ENCODE measurements around the gene ZPLD1.

ZPLD1 gene

GRCh38 chr3:102521246-102521645 lies 86.4 kb downstream of the ZPLD1 start:
- Histone ChIP-seq H3K4me3 (ENCODE audit: low read depth, low read length) (no peak overlapping the region), H3K27ac (ENCODE audit: low read depth, low read length) (no peak overlapping the region), H3K9ac (ENCODE audit: low read length) (no peak overlapping the region), H3K4me1 (ENCODE audit: control insufficient read depth, insufficient read depth, low read length) (no peaks in the 10 kb centered on the region), H3K9me3 (ENCODE audit: control insufficient read depth, insufficient read depth, low read depth, low read length) (no peaks in the 10 kb centered on the region), H3K27me3 (ENCODE audit: control insufficient read depth, insufficient read depth, low read length) (no peaks in the 10 kb centered on the region), H3K36me3 (ENCODE audit: control insufficient read depth, insufficient read depth, low read length) (no peaks in the 10 kb centered on the region)

- Histone ChIP-seq H3K9ac (ENCODE audit: low read length) (no peak overlapping the region), H3K36me3 (ENCODE audit: control insufficient read depth, insufficient read depth, low read length) (no peaks in the 10 kb centered on the region), H3K4me3 (ENCODE audit: low read depth, low read length) (no peak overlapping the region), H3K27ac (ENCODE audit: low read depth, low read length) (no peak overlapping the region), H3K4me1 (ENCODE audit: control insufficient read depth, insufficient read depth, low read length) (no peaks in the 10 kb centered on the region), H3K27me3 (ENCODE audit: control insufficient read depth, insufficient read depth, low read length) (no peaks in the 10 kb centered on the region), H3K9me3 (ENCODE audit: control insufficient read depth, insufficient read depth, low read depth, low read length) (no peaks in the 10 kb centered on the region)
These were observed 90.8 kb downstream of the ZPLD1 start for GRCh38 chr3:102525624-102526023.

DNA sequence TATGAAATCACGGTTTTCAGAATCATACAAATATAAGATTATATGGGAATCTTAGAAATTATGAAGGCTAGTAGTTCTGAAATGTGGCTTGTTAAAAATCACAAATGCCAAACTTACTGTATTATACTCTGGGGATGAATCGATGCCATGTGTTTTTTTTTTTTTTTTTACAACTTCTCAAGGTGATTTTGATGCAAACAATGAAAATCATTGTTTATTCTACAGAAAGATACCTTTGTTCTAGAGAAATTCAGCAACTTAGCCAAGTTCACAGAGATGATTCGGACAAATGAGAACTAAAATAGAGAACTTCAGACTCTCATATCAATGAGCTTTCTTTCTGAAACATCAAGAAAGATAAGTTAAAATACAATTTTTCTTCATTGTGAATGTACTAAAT lies 92.0 kb downstream of the ZPLD1 start:
- no peak overlapping the region for H3K27ac ChIP-seq (ENCODE audit: low read depth, low read length)
- no peak overlapping the region for H3K4me3 ChIP-seq (ENCODE audit: low read depth, low read length)
- no peaks in the 10 kb centered on the region for H3K36me3 ChIP-seq (ENCODE audit: control insufficient read depth, insufficient read depth, low read length)
- H3K4me1 ChIP-seq (ENCODE audit: control insufficient read depth, insufficient read depth, low read length) = no peaks in the 10 kb centered on the region
- no peak overlapping the region for H3K9ac ChIP-seq (ENCODE audit: low read length)
- H3K27me3 ChIP-seq (ENCODE audit: control insufficient read depth, insufficient read depth, low read length) = no peaks in the 10 kb centered on the region
- H3K9me3 ChIP-seq (ENCODE audit: control insufficient read depth, insufficient read depth, low read depth, low read length) = no peaks in the 10 kb centered on the region

- Histone ChIP-seq H3K36me3 (ENCODE audit: control insufficient read depth, insufficient read depth, low read length) (no peaks in the 10 kb centered on the region), H3K4me3 (ENCODE audit: low read depth, low read length) (no peak overlapping the region), H3K27ac (ENCODE audit: low read depth, low read length) (no peak overlapping the region)
These were observed 93.9 kb downstream of the ZPLD1 start for GRCh38 chr3:102528727-102529126.

More at GRCh38 chr3:102528727-102529126, 93.9 kb downstream of the ZPLD1 start:
- Histone ChIP-seq H3K4me1 (ENCODE audit: control insufficient read depth, insufficient read depth, low read length) (no peaks in the 10 kb centered on the region), H3K27me3 (ENCODE audit: control insufficient read depth, insufficient read depth, low read length) (no peaks in the 10 kb centered on the region), H3K9ac (ENCODE audit: low read length) (no peak overlapping the region), H3K9me3 (ENCODE audit: control insufficient read depth, insufficient read depth, low read depth, low read length) (no peaks in the 10 kb centered on the region)

Data from HUES6 (cell line).